ENCODE results near the gene AKAP7. TPM values are rescaled to one million over a fixed set of nuclear protein-coding genes. Genes with fewer than 3 reads are reported as not detected.

The AKAP7 gene
- total and polyA plus RNA-seq, 2 donors (not counting 1 experiment from before 2014, with no cell fraction given): 6.3 to 10.8 TPM

GRCh38 chr6:131167773-131168172 is 32.5 kb downstream of the AKAP7 start:
- H3K27ac Mint-ChIP-seq: no peak overlapping the region
- no peaks in the 10 kb centered on the region for H3K4me1 ChIP-seq (ENCODE audit: control insufficient read depth in 2 of 2, insufficient read depth in 2 of 2, low read length in 2 of 2)
- H3K27me3 ChIP-seq (replicated peaks in 1 of 4; ENCODE audit: control extremely low read depth in 1 of 4, control insufficient read depth in 3 of 4, insufficient read depth in 4 of 4, low read length in 3 of 4): no peaks in the 10 kb centered on the region
- no peaks in the 10 kb centered on the region for H3K4me1 Mint-ChIP-seq
- no peaks in the 10 kb centered on the region for H3K9me3 Mint-ChIP-seq (ENCODE audit: insufficient read depth)
- no peak overlapping the region for H3K4me2 ChIP-seq (replicated peaks; ENCODE audit: low read depth, low read length, poor library complexity, severe bottlenecking)
- DNase-seq: no peak
- no peak overlapping the region for H3K27ac ChIP-seq (ENCODE audit: low read length in 2 of 2)
- intact Hi-C loops (cut with micrococcal nuclease): loop anchor here (1.0 kb wide), 1 partner anchor 282 kb away; no protein-coding TSS in a partner anchor
- no peak overlapping the region for H3K4me3 Mint-ChIP-seq
- H3K9me3 ChIP-seq (ENCODE audit: control extremely low read depth in 1 of 3, control insufficient read depth in 2 of 3, insufficient read depth in 1 of 3, low read length in 2 of 3): no peaks in the 10 kb centered on the region
- CTCF ChIA-PET: interaction anchor here (0.7 to 4.2 kb wide), 4 partner anchors 52 to 1151 kb away, joined by 3 to 25 read pairs (median 4); no protein-coding TSS in a partner anchor
- no peak overlapping the region for H3K4me3 ChIP-seq (ENCODE audit: control extremely low read depth in 1 of 5, extremely low read depth in 1 of 5, insufficient read depth in 1 of 5, low read depth in 2 of 5, low read length in 4 of 5)
- no peak overlapping the region for H3K9ac ChIP-seq (ENCODE audit: low read length)
- POLR2A ChIA-PET: no interaction called here
- no peak for TF ChIP-seq CTCF (IDR thresholded peaks at IDR 0.05)
- no peak for TF ChIP-seq EZH2 (IDR thresholded peaks at IDR 0.05; ENCODE audit: borderline replicate concordance, insufficient read depth, low read depth, low read length, poor library complexity, severe bottlenecking)
- H3K79me2 ChIP-seq (ENCODE audit: control insufficient read depth, insufficient read depth, low read length): no peaks in the 10 kb centered on the region
- no peaks in the 10 kb centered on the region for H4K20me1 ChIP-seq (ENCODE audit: control insufficient read depth, insufficient read depth, low read length, poor library complexity, severe bottlenecking)
- no peaks in the 10 kb centered on the region for H3K27me3 Mint-ChIP-seq
- no peaks in the 10 kb centered on the region for H3K36me3 ChIP-seq (replicated peaks in 1 of 2; ENCODE audit: control extremely low read depth in 1 of 2, control insufficient read depth in 1 of 2, extremely low read depth in 1 of 2, insufficient read depth in 2 of 2, low read length in 1 of 2)
- H2AFZ ChIP-seq (ENCODE audit: insufficient read depth, low read depth, low read length, poor library complexity, severe bottlenecking): no peak overlapping the region
- ATAC-seq (ENCODE audit: low read depth): no peak
- no CpG with 5 or more reads among the region's 3 CpGs for whole genome bisulfite sequencing (ENCODE audit: insufficient coverage)

- POLR2A ChIA-PET: no interaction called here
- ATAC-seq (ENCODE audit: low read depth): no peak
- Mint-ChIP-seq H3K4me1 (no peaks in the 10 kb centered on the region), H3K27ac (no peak overlapping the region), H3K27me3 (no peaks in the 10 kb centered on the region), H3K4me3 (no peak overlapping the region), H3K9me3 (ENCODE audit: insufficient read depth) (no peaks in the 10 kb centered on the region)
- intact Hi-C loops (cut with micrococcal nuclease): no loop called here
- H3K27me3 ChIP-seq (replicated peaks in 1 of 4; ENCODE audit: control extremely low read depth in 1 of 4, control insufficient read depth in 3 of 4, insufficient read depth in 4 of 4, low read length in 3 of 4): no peaks in the 10 kb centered on the region
- no peak overlapping the region for H3K9ac ChIP-seq (ENCODE audit: low read length)
- H3K79me2 ChIP-seq (ENCODE audit: control insufficient read depth, insufficient read depth, low read length): no peaks in the 10 kb centered on the region
- CTCF ChIA-PET: no interaction called here
- no peak overlapping the region for H2AFZ ChIP-seq (ENCODE audit: insufficient read depth, low read depth, low read length, poor library complexity, severe bottlenecking)
- H3K4me3 ChIP-seq (ENCODE audit: control extremely low read depth in 1 of 5, extremely low read depth in 1 of 5, insufficient read depth in 1 of 5, low read depth in 2 of 5, low read length in 4 of 5): no peak overlapping the region
- H3K9me3 ChIP-seq (ENCODE audit: control extremely low read depth in 1 of 3, control insufficient read depth in 2 of 3, insufficient read depth in 1 of 3, low read length in 2 of 3): no peaks in the 10 kb centered on the region
- no peak overlapping the region for H3K4me2 ChIP-seq (replicated peaks; ENCODE audit: low read depth, low read length, poor library complexity, severe bottlenecking)
- no peaks in the 10 kb centered on the region for H4K20me1 ChIP-seq (ENCODE audit: control insufficient read depth, insufficient read depth, low read length, poor library complexity, severe bottlenecking)
- DNase-seq: no peak
- TF ChIP-seq CTCF (IDR thresholded peaks at IDR 0.05) (no peak), EZH2 (IDR thresholded peaks at IDR 0.05; ENCODE audit: borderline replicate concordance, insufficient read depth, low read depth, low read length, poor library complexity, severe bottlenecking) (no peak)
- H3K36me3 ChIP-seq (replicated peaks in 1 of 2; ENCODE audit: control extremely low read depth in 1 of 2, control insufficient read depth in 1 of 2, extremely low read depth in 1 of 2, insufficient read depth in 2 of 2, low read length in 1 of 2): no peaks in the 10 kb centered on the region
- no peaks in the 10 kb centered on the region for H3K4me1 ChIP-seq (ENCODE audit: control insufficient read depth in 2 of 2, insufficient read depth in 2 of 2, low read length in 2 of 2)
- no peak overlapping the region for H3K27ac ChIP-seq (ENCODE audit: low read length in 2 of 2)
Observed at GRCh38 chr6:131169613-131170012, 34.3 kb downstream of the AKAP7 start.

All from B cell (primary cell).